Measurements from ENCODE around the gene MKKS. TPM values are rescaled to one million over a fixed set of nuclear protein-coding genes. Genes with fewer than 3 reads are reported as not detected.
A peak's percentile ranks its signal among the peaks of the same experiment; 100 is the strongest.

Gene MKKS
- total and polyA plus RNA-seq, 2 of the 13 experiments (the other 11 are each of a cell fraction or from before 2014, with no cell fraction given), result 26.7 to 34.5 TPM

DNA sequence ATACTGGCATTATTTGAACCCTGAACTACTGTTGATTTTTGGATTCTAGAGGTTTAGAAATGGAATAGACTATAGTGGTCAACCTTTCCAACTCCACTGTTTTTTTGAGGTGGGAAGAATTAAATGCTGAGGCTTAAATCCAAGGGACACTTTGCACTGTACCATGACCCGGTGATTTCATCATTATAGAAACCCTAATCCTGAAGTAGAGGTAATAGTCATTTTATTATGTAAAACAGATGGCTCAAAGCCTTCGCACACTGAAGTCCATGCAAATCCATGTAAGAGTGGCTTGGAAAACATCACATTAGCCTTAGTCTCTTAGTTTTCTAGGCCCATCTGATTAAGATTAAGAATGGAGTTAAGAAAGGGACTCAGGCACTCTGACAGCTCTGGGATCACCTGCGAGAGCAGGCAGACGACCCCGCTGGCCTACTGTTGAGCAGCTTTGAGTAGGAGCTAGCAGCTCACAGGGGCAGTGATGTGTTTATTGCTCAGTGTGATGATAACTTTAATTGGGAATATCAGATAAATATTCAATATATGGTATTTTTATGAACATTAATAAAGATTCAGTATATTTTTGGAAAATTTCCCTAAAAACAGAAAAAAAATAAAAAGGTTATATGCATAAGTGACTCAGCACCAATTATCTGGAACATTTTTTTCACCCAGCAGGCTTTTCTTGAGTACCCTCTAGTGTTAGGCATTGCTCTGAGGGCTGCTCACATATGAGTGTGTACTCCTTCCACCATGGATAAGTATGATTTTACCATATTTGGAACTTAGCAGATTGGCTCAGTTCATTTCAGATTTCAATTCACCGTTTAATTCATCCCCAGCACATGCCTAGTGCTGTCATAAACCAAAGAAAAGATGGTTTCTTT lies 14.5 kb upstream of the MKKS start:
- TF ChIP-seq, protein P1, sequence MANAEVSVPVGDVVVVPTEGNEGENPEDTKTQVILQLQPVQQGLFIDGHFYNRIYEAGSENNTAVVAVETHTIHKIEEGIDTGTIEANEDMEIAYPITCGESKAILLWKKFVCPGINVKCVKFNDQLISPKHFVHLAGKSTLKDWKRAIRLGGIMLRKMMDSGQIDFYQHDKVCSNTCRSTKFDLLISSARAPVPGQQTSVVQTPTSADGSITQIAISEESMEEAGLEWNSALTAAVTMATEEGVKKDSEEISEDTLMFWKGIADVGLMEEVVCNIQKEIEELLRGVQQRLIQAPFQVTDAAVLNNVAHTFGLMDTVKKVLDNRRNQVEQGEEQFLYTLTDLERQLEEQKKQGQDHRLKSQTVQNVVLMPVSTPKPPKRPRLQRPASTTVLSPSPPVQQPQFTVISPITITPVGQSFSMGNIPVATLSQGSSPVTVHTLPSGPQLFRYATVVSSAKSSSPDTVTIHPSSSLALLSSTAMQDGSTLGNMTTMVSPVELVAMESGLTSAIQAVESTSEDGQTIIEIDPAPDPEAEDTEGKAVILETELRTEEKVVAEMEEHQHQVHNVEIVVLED (CRISPR knock-in tag; IDR thresholded peaks at IDR 0.05; ENCODE audit: borderline replicate concordance), result no peak
- 0 out of 2 replicates have a peak, but pooled peaks have one; percentile 30 for TF ChIP-seq NFE2L2 (IDR thresholded peaks at IDR 0.05; ENCODE audit: low read length)
- peak overlapping the region; percentile 3 for H3K27ac ChIP-seq (ENCODE audit: extremely low read length, insufficient read depth, low read length)
- in situ Hi-C loops (cut with HindIII; ENCODE audit: extremely low pct_ligation_motif_present, low pct_unique_long_range_greater_than_20kb), result loop anchor here (25.0 kb wide), 1 partner anchor 1089 kb away; no protein-coding TSS in a partner anchor

DNA sequence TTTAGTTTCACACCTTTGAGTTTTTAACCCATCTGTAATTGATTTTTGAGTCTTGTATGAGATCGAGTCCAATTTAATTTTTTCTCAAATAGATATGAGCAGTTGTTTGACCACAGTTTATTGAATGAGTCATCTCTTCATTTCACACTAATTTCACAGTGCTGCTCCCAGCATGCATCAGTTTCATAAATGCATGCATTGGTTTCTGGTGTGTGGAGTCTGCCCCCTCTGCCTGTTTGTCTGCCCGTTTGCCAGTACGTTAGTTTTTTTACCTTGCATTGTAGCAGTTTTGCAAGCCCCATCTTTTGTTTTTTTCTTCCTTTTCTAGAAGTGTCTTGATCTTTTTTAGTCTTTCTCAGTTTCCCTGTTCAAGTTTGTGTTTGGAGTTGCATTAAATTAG lies 13.0 kb upstream of the MKKS start:
- BruUV-seq (replicated peaks), result no TSS peak
- FAIRE-seq (no peak), DNase-seq (ENCODE audit: low spot score) (peak; percentile 32), ATAC-seq (no peak)
- TF ChIP-seq, protein P2, sequence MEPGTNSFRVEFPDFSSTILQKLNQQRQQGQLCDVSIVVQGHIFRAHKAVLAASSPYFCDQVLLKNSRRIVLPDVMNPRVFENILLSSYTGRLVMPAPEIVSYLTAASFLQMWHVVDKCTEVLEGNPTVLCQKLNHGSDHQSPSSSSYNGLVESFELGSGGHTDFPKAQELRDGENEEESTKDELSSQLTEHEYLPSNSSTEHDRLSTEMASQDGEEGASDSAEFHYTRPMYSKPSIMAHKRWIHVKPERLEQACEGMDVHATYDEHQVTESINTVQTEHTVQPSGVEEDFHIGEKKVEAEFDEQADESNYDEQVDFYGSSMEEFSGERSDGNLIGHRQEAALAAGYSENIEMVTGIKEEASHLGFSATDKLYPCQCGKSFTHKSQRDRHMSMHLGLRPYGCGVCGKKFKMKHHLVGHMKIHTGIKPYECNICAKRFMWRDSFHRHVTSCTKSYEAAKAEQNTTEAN (CRISPR knock-in tag; conservative IDR thresholded peaks at IDR 0.05), result 0 out of 2 replicates have a peak, but pooled peaks have one; percentile 22
- TF ChIP-seq, protein P3, sequence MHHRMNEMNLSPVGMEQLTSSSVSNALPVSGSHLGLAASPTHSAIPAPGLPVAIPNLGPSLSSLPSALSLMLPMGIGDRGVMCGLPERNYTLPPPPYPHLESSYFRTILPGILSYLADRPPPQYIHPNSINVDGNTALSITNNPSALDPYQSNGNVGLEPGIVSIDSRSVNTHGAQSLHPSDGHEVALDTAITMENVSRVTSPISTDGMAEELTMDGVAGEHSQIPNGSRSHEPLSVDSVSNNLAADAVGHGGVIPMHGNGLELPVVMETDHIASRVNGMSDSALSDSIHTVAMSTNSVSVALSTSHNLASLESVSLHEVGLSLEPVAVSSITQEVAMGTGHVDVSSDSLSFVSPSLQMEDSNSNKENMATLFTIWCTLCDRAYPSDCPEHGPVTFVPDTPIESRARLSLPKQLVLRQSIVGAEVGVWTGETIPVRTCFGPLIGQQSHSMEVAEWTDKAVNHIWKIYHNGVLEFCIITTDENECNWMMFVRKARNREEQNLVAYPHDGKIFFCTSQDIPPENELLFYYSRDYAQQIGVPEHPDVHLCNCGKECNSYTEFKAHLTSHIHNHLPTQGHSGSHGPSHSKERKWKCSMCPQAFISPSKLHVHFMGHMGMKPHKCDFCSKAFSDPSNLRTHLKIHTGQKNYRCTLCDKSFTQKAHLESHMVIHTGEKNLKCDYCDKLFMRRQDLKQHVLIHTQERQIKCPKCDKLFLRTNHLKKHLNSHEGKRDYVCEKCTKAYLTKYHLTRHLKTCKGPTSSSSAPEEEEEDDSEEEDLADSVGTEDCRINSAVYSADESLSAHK (CRISPR knock-in tag; IDR thresholded peaks at IDR 0.05; ENCODE audit: borderline replicate concordance), result no peak
- TF ChIP-seq ZNF326 (CRISPR knock-in tag; IDR thresholded peaks at IDR 0.05; ENCODE audit: borderline replicate concordance), result no peak
- TF ChIP-seq YEATS2 (CRISPR knock-in tag; IDR thresholded peaks at IDR 0.05; ENCODE audit: borderline replicate concordance), result no peak
- TF ChIP-seq CBX1 (IDR thresholded peaks at IDR 0.05; ENCODE audit: low read depth), result no peak
- TF ChIP-seq KDM6A (CRISPR knock-in tag; IDR thresholded peaks at IDR 0.05; ENCODE audit: low read depth), result no peak
- peak; percentile 64; the same call in 1 of the 2 replicates for TF ChIP-seq ZNF143 (CRISPR knock-in tag; IDR thresholded peaks at IDR 0.05)
- TF ChIP-seq ZSCAN20 (CRISPR knock-in tag; IDR thresholded peaks at IDR 0.05; ENCODE audit: borderline replicate concordance), result 0 out of 2 replicates have a peak, but pooled peaks have one; percentile 40
- Histone ChIP-seq H3K27ac (ENCODE audit: extremely low read length, insufficient read depth, low read length) (no peak overlapping the region), H3K79me2 (ENCODE audit: insufficient read depth, low read length) (peaks cover 25% of the 10 kb centered on the region), H2AFZ (ENCODE audit: low read length) (no peak overlapping the region), H3K4me3 (replicated peaks in 1 of 3; ENCODE audit: insufficient read depth in 1 of 3, low read depth in 2 of 3, low read length in 3 of 3) (no peak overlapping the region), H3K4me2 (ENCODE audit: low read depth, low read length) (no peak overlapping the region), H3K27me3 (ENCODE audit: control insufficient read depth in 1 of 2, insufficient read depth in 2 of 2, low read length in 2 of 2) (no peaks in the 10 kb centered on the region), H3K9ac (ENCODE audit: insufficient read depth, low read depth, low read length) (no peak overlapping the region), H3K9me3 (ENCODE audit: low read length) (no peaks in the 10 kb centered on the region), H3K4me1 (ENCODE audit: insufficient read depth, low read length) (peaks cover 20% of the 10 kb centered on the region; the same call in 1 of the 2 replicates), H3K36me3 (replicated peaks in 1 of 2; ENCODE audit: control insufficient read depth in 1 of 2, insufficient read depth in 2 of 2, low read length in 2 of 2) (no peaks in the 10 kb centered on the region), H4K20me1 (ENCODE audit: insufficient read depth, low read length) (no peaks in the 10 kb centered on the region)
- intact Hi-C loops (cut with micrococcal nuclease; ENCODE audit: unreplicated experiment) (no loop called here), in situ Hi-C loops (cut with HindIII; ENCODE audit: extremely low pct_ligation_motif_present, low pct_unique_long_range_greater_than_20kb) (loop anchor here (25.0 kb wide), 1 partner anchor 1090 kb away; no protein-coding TSS in a partner anchor)
- POLR2A ChIA-PET, result no interaction called here
- 70% methylated on average over 3 of the region's 3 CpGs for WGBS (ENCODE audit: low lambda C conversion rate)
- CTCF ChIA-PET (ENCODE audit: low intra/inter-chr PET ratio, low total read pairs), result no interaction called here

More for the DNA sequence above, 14.5 kb upstream of the MKKS start:
- peaks cover 20% of the 10 kb centered on the region for H3K79me2 ChIP-seq (ENCODE audit: insufficient read depth, low read length)
- no peaks in the 10 kb centered on the region for H3K36me3 ChIP-seq (replicated peaks in 1 of 2; ENCODE audit: control insufficient read depth in 1 of 2, insufficient read depth in 2 of 2, low read length in 2 of 2)
- no peak overlapping the region for H2AFZ ChIP-seq (ENCODE audit: low read length)
- intact Hi-C loops (cut with micrococcal nuclease; ENCODE audit: unreplicated experiment), result no loop called here
- H4K20me1 ChIP-seq (ENCODE audit: insufficient read depth, low read length), result no peaks in the 10 kb centered on the region
- DNase-seq (ENCODE audit: low spot score) (no peak), ATAC-seq (peak; percentile 42; the same call in 1 of the 3 replicates), FAIRE-seq (no peak)
- H3K4me3 ChIP-seq (replicated peaks in 1 of 3; ENCODE audit: insufficient read depth in 1 of 3, low read depth in 2 of 3, low read length in 3 of 3), result no peak overlapping the region
- CTCF ChIA-PET (ENCODE audit: low intra/inter-chr PET ratio, low total read pairs), result no interaction called here
- no peaks in the 10 kb centered on the region for H3K27me3 ChIP-seq (ENCODE audit: control insufficient read depth in 1 of 2, insufficient read depth in 2 of 2, low read length in 2 of 2)
- 93% methylated on average over 6 of the region's 6 CpGs for WGBS (ENCODE audit: low lambda C conversion rate)
- H3K9me3 ChIP-seq (ENCODE audit: low read length), result no peaks in the 10 kb centered on the region
- POLR2A ChIA-PET, result interaction anchor here (1.9 kb wide), 1 partner anchor 14 kb away, joined by 11 read pairs; the partner anchor contains the start of genes MKKS and SLX4IP
- no peak overlapping the region for H3K9ac ChIP-seq (ENCODE audit: insufficient read depth, low read depth, low read length)
- BruUV-seq (replicated peaks), result no TSS peak
- H3K4me1 ChIP-seq (ENCODE audit: insufficient read depth, low read length), result peaks cover 20% of the 10 kb centered on the region; the same call in 1 of the 2 replicates
- no peak overlapping the region for H3K4me2 ChIP-seq (ENCODE audit: low read depth, low read length)

Measured in HepG2 (cell line).